Lung (tissue), 12 donors: ENCODE measurements around the gene NMBR. TPM values are rescaled to one million over a fixed set of nuclear protein-coding genes. Genes with fewer than 3 reads are reported as not detected.

Source experiments
- ATAC-seq: fragments of 200-7000 bp; cut with Tn5 transposase; one replicate; pipeline ENCODE4 v1.9.1; 2020; ENCODE audit warnings: moderate number of reproducible peaks; ENCODE audit not compliant: insufficient read depth, low FRiP score
- DNase-seq, 3 donors: peaks; one replicate each; pipeline ENCODE4 v3.0.0-alpha.2; 2013 to 2017
- H3K27ac ChIP-seq, 2 donors: one replicate each; pipeline ENCODE4 v1.5.1; 2013; ENCODE audit warnings: mild to moderate bottlenecking in 2 of 2, moderate library complexity in 2 of 2, control low read depth in 1 of 2, inconsistent platforms in 1 of 2, low read depth in 1 of 2, low read length in 1 of 2
- H3K27me3 ChIP-seq, 3 donors: one replicate each; pipeline ENCODE4 v1.5.1; 2013; ENCODE audit warnings: low read length in 2 of 3; ENCODE audit not compliant: control insufficient read depth in 3 of 3, insufficient read depth in 3 of 3
- H3K36me3 ChIP-seq, 4 donors: one replicate each; pipeline ENCODE4 v1.5.1; 2013; ENCODE audit warnings: low read length in 4 of 4, mild to moderate bottlenecking in 1 of 4, moderate library complexity in 1 of 4; ENCODE audit not compliant: control insufficient read depth in 4 of 4, insufficient read depth in 4 of 4
- H3K4me1 ChIP-seq, 5 donors: one replicate each; pipeline ENCODE4 v1.5.1; 2013; ENCODE audit warnings: low read length in 5 of 5, mild to moderate bottlenecking in 2 of 5, moderate library complexity in 1 of 5; ENCODE audit not compliant: control insufficient read depth in 5 of 5, insufficient read depth in 5 of 5
- H3K4me3 ChIP-seq: one replicate; pipeline ENCODE4 v1.5.1; 2013; ENCODE audit warnings: mild to moderate bottlenecking, control low read depth, moderate library complexity
- H3K9ac ChIP-seq, 2 donors: one replicate each; pipeline ENCODE4 v1.5.1; 2013; ENCODE audit warnings: low read length in 2 of 2, control low read depth in 1 of 2; ENCODE audit not compliant: insufficient read depth in 1 of 2
- H3K9me3 ChIP-seq, 4 donors: one replicate each; pipeline ENCODE4 v1.5.1; 2013; ENCODE audit warnings: low read length in 3 of 4, mild to moderate bottlenecking in 1 of 4, moderate library complexity in 1 of 4; ENCODE audit not compliant: control insufficient read depth in 4 of 4, insufficient read depth in 3 of 4
- whole genome bisulfite sequencing, 2 donors: extraction: QIAGEN DNeasy Blood & Tissue Kit; methylation state at CpG; one replicate each; pipeline ENCODE4 v1.1.7; 2013; 5-methylcytosine and 5-hydroxymethylcytosine counted together
- polyA plus RNA-seq, 2 donors: library from polyadenylated mRNA; stranded (reverse); fragments of 200-250 nt; gene quantifications; one replicate each; pipeline ENCODE4 v1.2.1, GENCODE V29; 2013
- total RNA-seq, 2 donors: library from RNA; depleted of rRNA in 1 of 2; stranded (reverse); fragments of >200 nt in 1 of 2; gene quantifications; one replicate each; pipeline ENCODE4 v1.2.1, GENCODE V29; 2014 to 2021
- TF ChIP-seq, protein P1 (sequence below): IDR thresholded peaks from 2 replicates; pipeline ENCODE4 v1.5.1; 2012; ENCODE audit warnings: mild to moderate bottlenecking; ENCODE audit errors: control extremely low read depth, extremely low read depth
- donor health status: control.
- donor health status: control.
- donor health status: Bipolar disorder and iron deficiency.
- donor health status: healthy.
- donor health status: DM: yes; HTN: yes; CAD: no.

The NMBR gene
- total and polyA plus RNA-seq, 4 donors = 0.05 to 0.23 (median 0.18) TPM; not detected in 1

DNA sequence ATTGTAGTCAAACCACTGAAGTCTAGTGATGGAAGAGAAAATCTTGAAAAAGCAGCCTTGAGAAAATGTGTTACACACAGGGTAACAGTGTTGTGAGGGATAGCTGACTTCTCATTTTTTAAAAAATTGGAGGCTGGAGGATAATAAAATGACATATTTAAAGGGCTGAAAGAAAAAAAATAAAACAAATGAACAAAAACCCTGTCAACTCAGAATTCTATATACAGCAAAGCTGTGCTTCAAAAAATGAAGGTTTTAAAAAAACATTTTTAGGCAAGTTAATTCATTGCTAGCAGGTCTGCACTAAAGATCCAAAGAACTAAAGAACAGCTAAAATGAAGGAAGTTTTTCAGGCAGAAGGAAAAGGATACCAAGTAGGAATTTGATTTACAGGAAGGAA is 31.2 kb upstream of the NMBR start:
- H3K4me3 ChIP-seq = no peak overlapping the region
- peaks cover 0 to 8% (median 2%) of the 10 kb centered on the region in 4 donors for H3K9me3 ChIP-seq
- H3K27ac ChIP-seq = no peak overlapping the region
- DNase-seq = no peak
- H3K27me3 ChIP-seq = no peaks in the 10 kb centered on the region
- peaks cover 0 to 17% (median 9%) of the 10 kb centered on the region in 4 donors for H3K36me3 ChIP-seq
- no peak overlapping the region for H3K9ac ChIP-seq
- no peak for ATAC-seq
- TF ChIP-seq, protein P1, sequence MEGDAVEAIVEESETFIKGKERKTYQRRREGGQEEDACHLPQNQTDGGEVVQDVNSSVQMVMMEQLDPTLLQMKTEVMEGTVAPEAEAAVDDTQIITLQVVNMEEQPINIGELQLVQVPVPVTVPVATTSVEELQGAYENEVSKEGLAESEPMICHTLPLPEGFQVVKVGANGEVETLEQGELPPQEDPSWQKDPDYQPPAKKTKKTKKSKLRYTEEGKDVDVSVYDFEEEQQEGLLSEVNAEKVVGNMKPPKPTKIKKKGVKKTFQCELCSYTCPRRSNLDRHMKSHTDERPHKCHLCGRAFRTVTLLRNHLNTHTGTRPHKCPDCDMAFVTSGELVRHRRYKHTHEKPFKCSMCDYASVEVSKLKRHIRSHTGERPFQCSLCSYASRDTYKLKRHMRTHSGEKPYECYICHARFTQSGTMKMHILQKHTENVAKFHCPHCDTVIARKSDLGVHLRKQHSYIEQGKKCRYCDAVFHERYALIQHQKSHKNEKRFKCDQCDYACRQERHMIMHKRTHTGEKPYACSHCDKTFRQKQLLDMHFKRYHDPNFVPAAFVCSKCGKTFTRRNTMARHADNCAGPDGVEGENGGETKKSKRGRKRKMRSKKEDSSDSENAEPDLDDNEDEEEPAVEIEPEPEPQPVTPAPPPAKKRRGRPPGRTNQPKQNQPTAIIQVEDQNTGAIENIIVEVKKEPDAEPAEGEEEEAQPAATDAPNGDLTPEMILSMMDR = no peak
- H3K4me1 ChIP-seq = no peaks in the 10 kb centered on the region

DNA sequence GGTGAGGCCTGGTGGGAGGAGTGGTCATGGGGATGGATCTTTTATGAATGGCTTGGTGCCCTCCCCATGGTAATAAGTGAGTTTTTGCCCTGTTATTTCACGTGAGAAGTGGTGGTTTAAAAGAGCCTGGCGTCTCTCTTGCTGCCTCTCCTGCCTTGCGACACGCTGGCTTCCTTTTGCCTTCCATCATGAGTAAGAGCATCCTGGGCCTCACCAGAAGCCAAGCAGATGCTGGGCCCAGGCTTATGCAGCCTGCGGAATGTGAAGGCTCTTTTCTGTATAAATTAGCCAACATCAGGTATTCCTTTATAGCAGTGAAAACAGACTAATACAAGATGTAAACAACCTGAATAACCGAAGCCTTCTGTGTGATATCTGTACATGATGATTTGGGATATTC is 27.8 kb upstream of the NMBR start:
- 59 to 85% methylated on average over 6 of the region's 6 CpGs for WGBS, 2 donors
- Histone ChIP-seq H3K36me3 (peaks cover 0 to 17% (median 14%) of the 10 kb centered on the region in 4 donors), H3K9ac (no peak overlapping the region), H3K27ac (no peak overlapping the region), H3K27me3 (no peaks in the 10 kb centered on the region), H3K9me3 (peaks cover 0 to 8% (median 2%) of the 10 kb centered on the region in 4 donors), H3K4me1 (no peaks in the 10 kb centered on the region), H3K4me3 (no peak overlapping the region)
- DNase-seq (no peak), ATAC-seq (no peak)
- TF ChIP-seq, protein P1 = no peak

DNA sequence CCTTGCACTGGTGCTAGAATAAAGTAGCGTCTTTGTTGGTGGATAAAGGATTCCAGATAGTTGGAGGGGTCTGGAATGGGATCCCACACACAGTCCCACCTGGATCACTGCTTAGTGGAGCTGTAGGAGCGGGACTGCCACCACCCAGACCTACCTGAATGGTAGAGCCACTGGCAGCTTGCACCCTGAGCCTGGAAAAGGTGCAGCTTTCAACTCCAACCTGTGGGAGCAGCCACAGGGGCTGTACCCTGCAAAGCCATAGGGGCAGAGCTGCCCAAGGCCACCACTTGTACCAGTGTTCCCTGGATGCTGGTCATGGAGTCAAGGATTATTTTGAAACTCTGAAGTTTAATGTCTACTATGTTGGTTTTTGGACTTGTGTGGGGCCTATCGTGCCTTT is 27.1 kb upstream of the NMBR start:
- TF ChIP-seq, protein P1 = no peak
- no peaks in the 10 kb centered on the region for H3K4me1 ChIP-seq
- H3K9ac ChIP-seq = no peak overlapping the region
- H3K27me3 ChIP-seq = no peaks in the 10 kb centered on the region
- 99% methylated on average over 3 of the region's 3 CpGs for WGBS, 2 donors
- no peak overlapping the region for H3K4me3 ChIP-seq
- ATAC-seq = no peak
- peaks cover 0 to 17% (median 14%) of the 10 kb centered on the region in 4 donors for H3K36me3 ChIP-seq
- H3K9me3 ChIP-seq = peaks cover 0 to 8% (median 2%) of the 10 kb centered on the region in 4 donors
- H3K27ac ChIP-seq = no peak overlapping the region
- no peak for DNase-seq

DNA sequence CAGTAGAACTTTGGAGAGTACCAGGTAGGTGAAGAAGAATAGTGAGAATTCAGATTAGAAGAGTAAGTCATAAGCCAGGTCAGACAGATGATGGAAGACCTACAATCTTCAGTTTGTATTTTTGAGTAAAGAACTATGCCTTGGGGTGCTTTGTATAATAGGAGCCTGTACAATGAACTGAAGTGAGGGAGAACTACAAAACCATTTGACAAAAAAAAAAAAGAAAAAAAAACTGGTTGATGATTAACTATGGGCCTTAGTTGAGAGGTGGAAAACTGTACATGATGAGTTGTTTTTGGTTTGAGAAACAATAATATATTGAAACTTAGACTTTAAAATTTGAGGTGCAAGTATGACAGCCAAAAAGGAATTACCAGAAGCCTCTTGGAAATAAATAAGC is 25.8 kb upstream of the NMBR start:
- no peaks in the 10 kb centered on the region for H3K27me3 ChIP-seq
- H3K9ac ChIP-seq = no peak overlapping the region
- ATAC-seq = no peak
- no peak overlapping the region for H3K4me3 ChIP-seq
- H3K36me3 ChIP-seq = peaks cover 0 to 13% (median 11%) of the 10 kb centered on the region in 4 donors
- DNase-seq = no peak
- peaks cover 0 to 4% (median 0%) of the 10 kb centered on the region in 4 donors for H3K9me3 ChIP-seq
- no peak overlapping the region for H3K27ac ChIP-seq
- H3K4me1 ChIP-seq = no peaks in the 10 kb centered on the region
- TF ChIP-seq, protein P1 = no peak
